GM18867 (cell line): Measurements from ENCODE around the gene SAPCD2.
A peak's percentile ranks its signal among the peaks of the same experiment; 100 is the strongest.

ENCODE experiments used
- ATAC-seq: cut with Tn5 transposase; IDR thresholded peaks from one replicate; pipeline ENCODE4 v1.9.1; 2021; ENCODE audit warnings: mild to moderate bottlenecking, moderate library complexity; ENCODE audit not compliant: unreplicated experiment

Gene SAPCD2

GRCh38 chr9:137082222-137082924, 12.0 kb upstream of the SAPCD2 start:
- no peak for ATAC-seq

- ATAC-seq, result no peak
Measured at GRCh38 chr9:137080260-137081122, 10.1 kb upstream of the SAPCD2 start.

GRCh38 chr9:137079401-137079787, 9.0 kb upstream of the SAPCD2 start:
- ATAC-seq, result no peak

- ATAC-seq, result no peak
Measured at GRCh38 chr9:137078701-137079400, 8.5 kb upstream of the SAPCD2 start.

- no peak for ATAC-seq
Measured at GRCh38 chr9:137077758-137078693, 7.7 kb upstream of the SAPCD2 start.

GRCh38 chr9:137077010-137077747, 6.8 kb upstream of the SAPCD2 start, which contains the start of gene UAP1L1:
UAP1L1 (plus strand) TSS chr9:137077517; CDS start chr9:137077533, 16 bp downstream.
- peak; percentile 54 for ATAC-seq

GRCh38 chr9:137076636-137077009, 6.3 kb upstream of the SAPCD2 start:
- no peak for ATAC-seq

- ATAC-seq, result no peak
Measured at GRCh38 chr9:137075275-137075775, 5.0 kb upstream of the SAPCD2 start.

GRCh38 chr9:137074657-137075274, 4.4 kb upstream of the SAPCD2 start:
- ATAC-seq, result no peak

- no peak for ATAC-seq
Measured at GRCh38 chr9:137073992-137074399, 3.6 kb upstream of the SAPCD2 start.

- ATAC-seq, result no peak
Measured at GRCh38 chr9:137071282-137071681, 925 bp upstream of the SAPCD2 start.

- no peak for ATAC-seq
Measured at GRCh38 chr9:137070906-137071275, 534 bp upstream of the SAPCD2 start.

- ATAC-seq, result peak; percentile 4
Measured at GRCh38 chr9:137069508-137070091, 757 bp downstream of the SAPCD2 start.

GRCh38 chr9:137068539-137069507, 1.5 kb downstream of the SAPCD2 start:
- no peak for ATAC-seq

- ATAC-seq, result peak; percentile 40
Measured at GRCh38 chr9:137067860-137068538, 2.4 kb downstream of the SAPCD2 start.

- ATAC-seq, result no peak
Measured at GRCh38 chr9:137066096-137066861, 4.1 kb downstream of the SAPCD2 start.
